Dedifferentiated amniotic fluid mesenchymal stem cell (primary cell): ENCODE measurements around the gene GCDH.
"Not testable (repeated sequence)": the region's sequence is repeated elsewhere in the genome, so short reads cannot be mapped to it uniquely, and the experiment has no call there.

Experiments
- DNase-seq: peaks from one replicate; pipeline ENCODE4 v3.0.0-alpha.2; 2016; ENCODE audit errors: extremely low spot score

The GCDH gene

GRCh38 chr19:12907166-12907565 is 16.2 kb downstream of the GCDH start:
- DNase-seq: no peak

GRCh38 chr19:12912571-12912970 is 21.6 kb downstream of the GCDH start:
- DNase-seq: no peak

GRCh38 chr19:12913011-12913561 is 22.1 kb downstream of the GCDH start:
- DNase-seq: peak; percentile 23

GRCh38 chr19:12913851-12914690 is 23.1 kb downstream of the GCDH start:
- no peak for DNase-seq

- not testable (repeated sequence) for DNase-seq
Measured at GRCh38 chr19:12915860-12916259, 24.9 kb downstream of the GCDH start.

GRCh38 chr19:12918253-12918652 is 27.3 kb downstream of the GCDH start:
- no peak for DNase-seq

- no peak for DNase-seq
Measured at GRCh38 chr19:12921047-12921446, 30.1 kb downstream of the GCDH start.

- no peak for DNase-seq
Measured at GRCh38 chr19:12922959-12923358, 32.0 kb downstream of the GCDH start.

- DNase-seq: no peak
Measured at GRCh38 chr19:12924621-12925310, 33.8 kb downstream of the GCDH start.

- no peak for DNase-seq
Measured at GRCh38 chr19:12930002-12930645, 39.2 kb downstream of the GCDH start.

GRCh38 chr19:12932392-12933286 is 41.7 kb downstream of the GCDH start:
- DNase-seq: no peak

- DNase-seq: peak; percentile 93
Measured at GRCh38 chr19:12933287-12934072, 42.5 kb downstream of the GCDH start, which contains the start of gene FARSA. FARSA (minus strand) TSS chr19:12933711; CDS start chr19:12933696, 15 bp downstream.

GRCh38 chr19:12935071-12935470 is 44.1 kb downstream of the GCDH start:
- DNase-seq: no peak

GRCh38 chr19:12936582-12936981 is 45.6 kb downstream of the GCDH start:
- DNase-seq: no peak

GRCh38 chr19:12937093-12937926 is 46.4 kb downstream of the GCDH start:
- no peak for DNase-seq

GRCh38 chr19:12937927-12938778 is 47.2 kb downstream of the GCDH start, which contains the start of gene CALR:
CALR (plus strand) TSS chr19:12938609; CDS start chr19:12938680, 71 bp downstream.
- peak; percentile 99 for DNase-seq

- DNase-seq: peak; percentile 49
Measured at GRCh38 chr19:12938779-12939601, 48.0 kb downstream of the GCDH start.
